Limb (tissue), 2 donors: Measurements from ENCODE around the gene SURF1.
"Not testable (repeated sequence)": the region's sequence is repeated elsewhere in the genome, so short reads cannot be mapped to it uniquely, and the experiment has no call there.

Experiments
- DNase-seq, 2 donors: peaks; one replicate each; pipeline ENCODE4 v3.0.0-alpha.2; 2016; ENCODE audit errors: extremely low spot score in 2 of 2

SURF1 gene

DNA sequence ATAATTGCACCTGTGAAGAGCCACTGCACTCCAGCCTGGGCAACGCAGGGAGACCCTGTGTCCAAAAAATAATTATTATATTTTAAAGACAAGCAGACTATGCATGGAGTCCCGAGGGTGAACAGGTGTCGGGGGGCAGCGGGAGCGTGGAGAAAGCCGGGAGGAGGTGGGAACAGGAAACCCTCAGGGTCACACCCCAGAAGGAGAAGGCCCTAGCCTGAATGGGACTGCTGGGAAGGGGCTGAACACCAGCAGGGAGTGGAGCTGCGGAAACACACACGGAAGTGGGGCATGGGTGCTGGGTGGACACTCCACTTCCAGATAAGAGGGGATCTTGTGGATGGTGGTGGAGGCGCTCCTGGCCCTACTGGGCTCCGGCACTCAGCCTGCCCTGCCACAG, 33.1 kb downstream of the SURF1 start:
- no peak for DNase-seq

DNA sequence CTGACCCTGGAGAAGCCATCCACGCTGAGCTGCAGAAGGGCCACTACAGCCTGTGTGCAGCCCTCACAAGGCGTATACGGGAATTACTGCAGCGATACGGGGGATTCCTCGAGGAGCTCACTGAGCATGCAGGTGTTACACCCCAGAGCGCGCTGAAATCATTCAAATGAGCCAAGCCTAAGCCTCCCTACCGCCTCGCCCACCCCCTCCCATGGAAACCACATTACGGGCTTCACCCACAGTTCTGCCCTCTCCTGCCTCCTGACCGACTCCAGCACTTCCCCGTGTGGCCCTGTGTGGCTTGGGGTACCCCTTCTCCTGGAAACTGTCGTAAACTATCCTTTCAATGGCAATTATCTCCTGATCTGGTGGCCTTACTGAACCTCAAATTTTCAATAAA, 33.6 kb downstream of the SURF1 start:
- no peak for DNase-seq

DNA sequence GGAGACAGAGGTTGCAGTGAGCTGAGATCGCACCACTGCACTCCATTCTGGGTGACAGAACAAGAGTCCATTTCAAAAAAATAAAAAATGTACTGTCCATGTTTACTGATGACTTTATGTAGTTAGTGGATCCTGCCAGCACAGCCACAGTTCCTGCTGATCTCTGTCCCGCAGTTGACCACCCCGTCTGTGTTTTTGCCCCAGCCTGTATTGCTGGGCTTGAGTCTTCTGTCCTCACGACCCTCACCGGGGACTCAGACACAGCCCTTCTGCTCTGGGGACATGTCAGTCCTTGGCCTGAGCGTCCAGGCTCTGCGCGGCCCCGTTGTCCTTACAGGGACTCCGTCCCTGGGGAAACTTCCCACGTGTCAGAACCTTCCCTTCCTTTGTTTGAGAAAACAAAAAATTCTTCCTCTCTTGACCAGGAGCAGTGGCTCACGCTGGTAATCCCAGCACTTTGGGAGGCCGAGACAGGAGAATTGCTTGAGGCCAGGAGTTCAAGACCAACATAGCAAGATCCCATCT, 34.8 kb downstream of the SURF1 start:
- DNase-seq = no peak

DNA sequence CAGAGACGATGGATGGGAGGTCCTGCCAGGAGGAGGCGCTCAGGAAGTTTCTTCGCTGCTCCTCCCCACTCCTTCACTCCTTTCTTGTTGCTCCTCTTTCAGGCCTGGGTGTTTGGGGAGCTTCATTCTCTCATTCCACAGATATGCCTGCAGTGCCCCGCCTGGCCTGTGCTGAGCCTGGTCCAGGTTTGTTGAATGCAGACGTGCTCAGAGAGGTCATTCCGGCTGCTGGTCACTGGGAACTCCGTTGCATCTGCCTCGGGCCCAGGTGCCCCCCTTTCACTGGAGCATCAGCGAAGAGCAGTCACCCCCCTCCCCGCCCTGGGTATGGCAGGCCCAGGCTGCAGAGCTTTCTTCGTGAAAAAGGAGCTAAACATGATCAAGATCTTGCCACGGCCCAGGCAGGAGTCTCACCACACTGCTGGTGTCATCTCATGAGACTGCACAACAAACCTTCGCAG, 35.8 kb downstream of the SURF1 start:
- DNase-seq = no peak

DNA sequence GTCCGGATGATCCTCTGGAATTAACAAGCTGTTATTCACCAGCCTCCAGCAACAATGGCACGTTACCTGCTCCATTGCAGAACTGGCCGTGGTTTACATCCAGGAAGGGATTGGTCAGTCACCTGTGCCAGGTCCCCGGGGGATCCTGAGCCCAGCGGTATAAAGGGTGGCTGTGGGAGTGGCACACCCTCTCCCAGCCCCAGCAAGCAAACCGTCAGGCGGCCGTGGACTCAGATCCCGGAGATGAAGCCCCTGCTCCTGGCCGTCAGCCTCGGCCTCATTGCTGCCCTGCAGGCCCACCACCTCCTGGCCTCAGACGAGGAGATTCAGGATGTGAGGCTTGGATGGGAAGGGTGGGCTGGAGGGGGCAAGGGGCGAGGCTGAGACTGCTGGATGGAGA, 38.7 kb downstream of the SURF1 start:
- not testable (repeated sequence) for DNase-seq

DNA sequence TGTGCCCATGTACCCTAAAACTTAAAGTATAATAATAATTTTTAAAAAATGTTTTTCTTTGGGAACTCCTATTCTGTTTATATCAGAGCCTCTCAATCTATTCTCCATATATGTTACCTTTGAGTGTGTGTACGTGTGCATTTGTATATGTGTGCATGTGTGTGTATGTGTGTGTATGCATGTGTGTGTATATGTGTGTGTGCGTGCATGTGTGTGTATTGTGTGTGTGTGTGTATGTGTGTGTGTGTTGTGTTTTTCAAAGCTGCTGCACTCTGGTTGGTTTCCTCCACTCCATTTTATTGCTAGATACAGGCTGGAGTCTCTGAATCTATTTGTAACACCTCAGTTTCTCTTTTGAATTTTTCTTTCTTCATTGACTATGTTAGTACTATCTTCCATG, 40.3 kb downstream of the SURF1 start:
- no peak for DNase-seq

DNA sequence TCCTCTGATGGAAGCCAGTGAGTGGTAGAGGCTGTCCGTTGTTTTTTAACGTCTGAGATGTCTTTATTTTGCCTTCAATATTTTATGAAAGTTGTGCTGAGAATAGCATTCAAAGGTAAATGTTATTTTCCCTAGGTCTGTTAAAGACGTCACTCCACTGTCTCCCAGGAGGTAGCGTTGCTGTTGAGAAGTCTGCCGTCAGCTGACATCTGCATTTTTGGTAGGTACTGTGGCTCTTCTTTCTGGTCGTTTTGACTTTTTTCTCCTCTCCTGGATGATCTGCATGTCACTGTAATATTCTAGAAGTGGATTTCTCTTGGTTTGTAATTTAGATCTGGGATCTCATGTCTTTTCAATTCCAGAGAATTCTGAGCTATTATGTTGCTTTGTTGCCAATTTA, 46.7 kb downstream of the SURF1 start:
- DNase-seq = no peak

DNA sequence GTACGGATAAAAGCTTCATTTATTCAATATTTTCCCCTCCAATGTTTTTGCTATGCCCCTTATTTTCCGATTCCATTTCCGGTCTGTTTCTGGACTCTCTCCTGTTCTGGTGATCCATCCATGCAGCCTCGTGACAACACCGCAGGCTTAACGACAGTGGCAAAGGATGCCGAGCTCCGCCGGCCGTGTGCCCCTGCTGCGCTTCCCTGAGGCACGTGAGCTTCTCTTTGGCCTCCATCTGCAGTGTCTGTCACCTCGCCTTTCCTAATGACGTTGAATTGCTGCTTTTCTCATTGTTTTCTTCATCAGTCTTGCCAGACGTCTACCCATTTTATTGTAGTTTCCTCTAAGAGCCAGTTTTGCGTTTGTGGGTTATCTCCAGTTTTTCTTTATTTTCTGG, 49.0 kb downstream of the SURF1 start:
- DNase-seq = no peak

DNA sequence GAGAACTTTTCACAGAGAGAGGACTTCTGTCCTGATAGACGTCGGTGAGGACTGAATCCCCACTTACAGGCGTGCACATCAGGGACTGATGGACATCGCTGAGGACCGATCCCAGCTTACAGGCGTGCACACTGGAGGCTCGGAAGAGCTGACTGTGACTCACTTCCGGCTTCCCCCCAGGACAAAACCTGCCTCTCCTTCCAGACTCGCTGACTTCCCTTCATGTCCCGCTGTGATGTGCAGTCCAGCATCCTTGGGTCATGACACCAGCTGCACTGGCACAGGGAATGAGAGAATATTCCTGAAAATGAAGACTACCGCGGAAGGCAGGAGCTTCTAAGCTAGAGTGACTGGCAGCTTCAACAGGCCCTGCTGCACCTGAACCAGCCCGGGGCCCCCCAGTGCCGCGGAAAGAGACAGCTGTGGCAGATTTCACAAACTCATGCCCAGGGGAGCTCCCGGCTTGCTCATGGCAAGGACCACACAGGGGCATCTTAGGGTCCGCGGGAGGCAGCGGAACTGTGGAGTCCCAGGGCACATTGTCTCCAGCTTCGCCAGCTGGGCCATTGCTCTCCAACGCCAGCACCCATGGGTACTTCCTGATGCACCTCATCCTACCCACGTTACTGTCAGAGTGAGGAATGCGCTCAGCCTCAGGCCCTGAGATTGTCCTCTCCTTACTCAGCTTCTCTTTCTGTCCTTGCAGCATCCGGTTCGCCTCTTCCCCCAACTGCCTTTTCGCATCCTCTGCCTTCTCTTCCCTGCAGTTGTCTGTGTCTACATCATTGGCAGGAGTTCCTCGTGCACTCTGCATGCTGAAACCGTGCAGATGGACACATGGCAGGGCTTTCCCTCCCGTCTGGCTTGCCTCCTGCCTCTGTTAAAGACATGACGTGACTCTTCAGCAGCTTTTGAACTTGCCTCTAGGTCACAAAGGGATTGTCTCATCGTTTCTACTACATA, 49.8 kb downstream of the SURF1 start:
- DNase-seq = no peak

DNA sequence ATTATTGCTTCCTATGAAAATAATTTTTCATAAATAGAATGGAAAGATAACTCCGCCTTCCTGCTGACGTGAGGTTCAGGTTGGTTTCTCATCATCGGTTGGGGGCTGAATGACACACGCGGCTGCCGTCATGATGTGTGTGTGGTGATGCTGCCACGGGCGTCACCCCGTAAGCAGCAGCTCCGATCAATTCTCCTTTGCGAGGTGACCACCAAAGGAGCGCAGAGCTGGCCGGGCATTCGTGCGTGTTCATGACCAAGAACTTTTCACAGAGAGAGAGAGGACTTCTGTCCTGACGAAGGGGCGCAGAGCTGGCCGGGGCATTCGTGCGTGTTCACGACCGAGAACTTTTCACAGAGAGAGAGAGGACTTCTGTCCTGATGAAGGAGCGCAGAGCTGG, 50.6 kb downstream of the SURF1 start:
- no peak for DNase-seq

DNA sequence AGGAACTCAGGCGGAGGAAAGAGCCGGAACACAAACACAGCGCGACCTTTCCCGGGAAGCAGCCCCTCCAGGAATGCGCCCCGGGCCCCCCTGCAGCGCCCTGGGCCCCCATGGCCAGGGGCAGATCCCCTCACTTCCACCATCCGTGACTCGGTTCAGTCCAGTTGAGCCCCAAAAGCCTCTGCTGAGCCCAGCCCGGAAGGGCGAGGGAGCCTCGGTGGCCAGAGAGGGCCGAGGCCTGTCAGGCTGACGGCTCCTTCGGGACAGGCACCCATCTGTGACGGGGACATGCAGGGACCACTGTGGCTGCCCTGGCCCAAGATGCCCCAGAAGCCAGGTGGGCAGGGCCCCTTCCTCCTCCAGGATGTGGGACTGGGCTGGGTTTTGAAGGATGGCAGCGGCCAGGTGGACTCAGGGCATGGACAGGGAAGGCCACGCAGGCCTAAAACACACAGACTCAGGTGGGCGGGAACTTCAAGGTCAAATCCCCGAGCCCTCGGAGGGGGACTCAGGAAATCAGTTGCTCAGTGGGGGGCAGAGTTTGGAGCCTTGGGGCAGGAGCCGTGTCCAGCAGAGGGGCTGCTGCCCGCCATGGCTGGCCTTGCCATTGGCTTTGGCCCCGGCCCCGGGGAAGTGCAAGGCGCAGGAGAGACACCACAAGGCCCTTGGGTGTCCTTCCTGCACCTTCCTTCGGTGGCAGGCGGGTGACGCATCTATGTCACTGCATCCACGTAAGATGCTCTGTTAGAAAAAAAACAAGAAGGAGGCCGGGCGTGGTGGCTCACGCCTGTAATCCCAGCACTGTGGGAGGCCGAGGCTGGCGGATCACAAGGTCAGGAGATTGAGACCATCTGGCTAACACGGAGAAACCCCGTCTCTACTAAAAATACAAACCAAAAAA, 51.6 kb downstream of the SURF1 start:
- no peak for DNase-seq

DNA sequence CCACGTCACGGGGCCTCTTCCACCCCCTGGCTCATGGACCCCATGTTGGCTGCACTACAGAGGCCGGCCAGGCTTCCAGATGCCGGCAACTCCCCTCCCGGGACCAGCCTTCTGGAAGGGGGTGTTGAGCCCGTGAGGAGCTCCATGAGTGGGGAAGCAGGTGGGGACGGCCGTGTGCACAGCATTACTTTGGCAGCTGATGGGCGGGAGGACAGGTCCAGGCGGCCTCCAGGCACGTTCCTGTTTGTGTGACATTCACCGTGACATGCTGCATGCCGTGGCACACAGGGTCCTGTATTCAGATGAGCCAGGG, 52.2 kb downstream of the SURF1 start:
- no peak for DNase-seq

DNA sequence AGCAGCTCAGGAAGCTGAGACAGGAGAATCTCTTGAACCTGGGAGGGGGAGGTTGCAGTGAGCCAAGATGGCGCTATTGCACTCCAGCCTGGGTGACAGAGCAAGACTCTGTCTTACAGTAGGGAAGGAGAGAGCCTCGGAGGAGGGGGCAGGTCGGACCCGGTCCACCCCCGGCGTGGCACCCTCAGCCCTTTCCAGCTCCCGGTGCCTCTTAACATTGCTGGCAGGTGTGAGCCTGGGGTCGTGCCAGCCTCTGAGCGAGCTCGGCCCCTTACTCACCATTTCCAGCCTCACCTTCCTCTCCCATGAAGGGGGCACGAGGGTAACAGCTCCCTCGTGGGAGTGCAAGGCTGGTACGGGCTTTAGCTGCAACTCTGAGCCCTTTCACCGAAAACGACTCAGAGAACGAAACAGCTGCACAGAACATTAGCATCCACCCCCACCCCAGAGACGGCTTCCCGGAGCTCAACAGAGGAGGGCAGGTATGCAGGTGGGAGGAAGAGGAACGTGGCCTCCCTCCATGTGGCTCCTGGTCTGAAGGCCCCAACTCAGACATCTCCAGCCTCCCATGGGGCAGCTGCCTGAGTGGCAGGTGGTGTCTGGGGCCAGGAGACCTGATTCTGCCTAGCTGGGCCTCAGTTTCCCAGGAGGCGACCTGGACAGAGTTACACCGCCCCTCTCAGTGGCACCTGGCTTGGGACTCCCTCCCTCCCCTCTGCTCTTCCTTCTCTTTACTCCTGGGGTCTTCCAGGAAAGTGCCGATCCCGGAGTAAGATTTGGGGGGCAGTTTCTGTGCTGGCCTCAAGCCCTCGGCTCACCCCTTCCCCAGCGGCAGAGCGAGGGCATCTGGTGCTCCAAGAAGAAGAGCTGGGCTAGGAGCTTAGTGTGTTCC, 52.8 kb downstream of the SURF1 start:
- no peak for DNase-seq
